Astrocyte (in vitro differentiated cells and primary cell): ENCODE data around the gene IL17RE. TPM values are rescaled to one million over a fixed set of nuclear protein-coding genes. Genes with fewer than 3 reads are reported as not detected.

Experiments
- DNase-seq: peaks from one replicate; pipeline ENCODE4 v3.0.0-alpha.2; 2010; ENCODE audit warnings: low read depth
- FAIRE-seq: peaks from 2 replicates; lab custom pipeline; 2011; peaks lifted over from hg19 to GRCh38; lab: Jason Lieb, UNC
- H2AFZ ChIP-seq: 2 replicates; pipeline ENCODE4 v1.6.0; 2012; ENCODE audit warnings: low read depth, low read length, inconsistent platforms
- H3K27ac ChIP-seq: 2 replicates; pipeline ENCODE4 v1.5.1; 2011; ENCODE audit warnings: low read depth, low read length, inconsistent platforms
- H3K27me3 ChIP-seq: 2 replicates; pipeline ENCODE4 v1.6.0; 2011; ENCODE audit warnings: low read length, inconsistent platforms; ENCODE audit not compliant: insufficient read depth
- H3K36me3 ChIP-seq: 2 replicates; pipeline ENCODE4 v1.5.1; 2011; ENCODE audit warnings: low read length, inconsistent platforms; ENCODE audit not compliant: insufficient read depth
- H3K4me1 ChIP-seq: 2 replicates; pipeline ENCODE4 v1.5.1; 2011; ENCODE audit warnings: low read length, inconsistent platforms; ENCODE audit not compliant: insufficient read depth
- H3K4me2 ChIP-seq: 2 replicates; pipeline ENCODE4 v1.6.0; 2012; ENCODE audit warnings: low read length, inconsistent platforms
- H3K4me3 ChIP-seq: 2 replicates; pipeline ENCODE4 v1.5.1; 2011; ENCODE audit warnings: low read depth, mild to moderate bottlenecking, low read length, inconsistent platforms; ENCODE audit not compliant: insufficient read depth
- H3K79me2 ChIP-seq: 2 replicates; pipeline ENCODE4 v1.6.0; 2012; ENCODE audit warnings: mild to moderate bottlenecking, low read length, inconsistent platforms; ENCODE audit not compliant: insufficient read depth
- H3K9ac ChIP-seq: 2 replicates; pipeline ENCODE4 v1.6.0; 2012; ENCODE audit warnings: mild to moderate bottlenecking, low read length, inconsistent platforms
- H3K9me3 ChIP-seq: 2 replicates; pipeline ENCODE4 v1.5.1; 2012; ENCODE audit warnings: low read depth, mild to moderate bottlenecking, low read length, inconsistent platforms; ENCODE audit not compliant: insufficient read depth
- H4K20me1 ChIP-seq: 2 replicates; pipeline ENCODE4 v1.6.0; 2012; ENCODE audit warnings: low read length, inconsistent platforms; ENCODE audit not compliant: insufficient read depth
- H3K27ac Mint-ChIP-seq: one replicate; pipeline ENCODE4 v1.8.0; 2021; ENCODE audit warnings: mild to moderate bottlenecking, mixed read lengths; ENCODE audit not compliant: unreplicated experiment
- H3K27me3 Mint-ChIP-seq: one replicate; pipeline ENCODE4 v1.8.0; 2021; ENCODE audit warnings: low read depth, mixed read lengths; ENCODE audit not compliant: unreplicated experiment
- H3K36me3 Mint-ChIP-seq: one replicate; pipeline ENCODE4 v1.8.0; 2021; ENCODE audit warnings: low read depth, mixed read lengths; ENCODE audit not compliant: unreplicated experiment
- H3K4me1 Mint-ChIP-seq: one replicate; pipeline ENCODE4 v1.8.0; 2021; ENCODE audit warnings: low read depth, mixed read lengths; ENCODE audit not compliant: unreplicated experiment
- H3K4me3 Mint-ChIP-seq: one replicate; pipeline ENCODE4 v1.8.0; 2021; ENCODE audit warnings: mild to moderate bottlenecking, moderate library complexity, mixed read lengths; ENCODE audit not compliant: unreplicated experiment
- H3K9me3 Mint-ChIP-seq: one replicate; pipeline ENCODE4 v1.8.0; 2021; ENCODE audit warnings: mild to moderate bottlenecking, mixed read lengths; ENCODE audit not compliant: unreplicated experiment
- CTCF ChIP-seq: IDR thresholded peaks from 2 replicates; pipeline ENCODE4 v1.5.1; 2011; ENCODE audit warnings: low read depth, mild to moderate bottlenecking, inconsistent platforms, low read length, moderate library complexity; ENCODE audit not compliant: insufficient read depth
- EZH2 ChIP-seq: IDR thresholded peaks from 2 replicates; pipeline ENCODE4 v1.6.1; 2012; ENCODE audit warnings: mild to moderate bottlenecking, low read length, inconsistent platforms; ENCODE audit not compliant: insufficient read depth
- total RNA-seq: library from RNA; stranded (reverse); gene quantifications from 2 replicates; pipeline ENCODE4 v1.2.1, GENCODE V29; 2021

The IL17RE gene
- total RNA-seq, 1 donor from 2014 or later: 4.6 TPM

GRCh38 chr3:9916346-9916733 is 13.7 kb downstream of the IL17RE start:
- H3K4me1 ChIP-seq: peaks cover 29% of the 10 kb centered on the region
- H3K9me3 ChIP-seq: no peaks in the 10 kb centered on the region
- Mint-ChIP-seq H3K4me1 (peaks cover 5% of the 10 kb centered on the region), H3K27ac (peak overlapping the region; percentile 53), H3K27me3 (no peaks in the 10 kb centered on the region), H3K36me3 (peaks cover 8% of the 10 kb centered on the region), H3K4me3 (peak overlapping the region; percentile 83), H3K9me3 (peaks cover 9% of the 10 kb centered on the region)
- no peaks in the 10 kb centered on the region for H3K36me3 ChIP-seq
- peak overlapping the region; percentile 64 for H3K9ac ChIP-seq
- peak overlapping the region; percentile 46 for H3K4me3 ChIP-seq
- FAIRE-seq (no peak), DNase-seq (no peak)
- no peak for TF ChIP-seq CTCF
- no peak for TF ChIP-seq EZH2
- H3K4me2 ChIP-seq: peak overlapping the region; percentile 83
- H3K27me3 ChIP-seq: no peaks in the 10 kb centered on the region
- no peaks in the 10 kb centered on the region for H4K20me1 ChIP-seq
- H3K79me2 ChIP-seq: no peaks in the 10 kb centered on the region
- peak overlapping the region; percentile 59 for H3K27ac ChIP-seq
- H2AFZ ChIP-seq: peak overlapping the region; percentile 36

- Histone ChIP-seq H3K27ac (peak within 1 kb of the TSS; percentile 59), H3K9ac (peak within 1 kb of the TSS; percentile 70), H3K4me2 (peak within 1 kb of the TSS; percentile 92), H3K36me3 (no peaks in the 10 kb centered on the region), H3K79me2 (no peaks in the 10 kb centered on the region), H3K9me3 (no peaks in the 10 kb centered on the region), H4K20me1 (no peaks in the 10 kb centered on the region), H3K4me1 (peaks cover 29% of the 10 kb centered on the region), H3K27me3 (no peaks in the 10 kb centered on the region), H2AFZ (peak within 1 kb of the TSS; percentile 92), H3K4me3 (peak within 1 kb of the TSS; percentile 57)
- FAIRE-seq (no peak), DNase-seq (peak; percentile 75)
- Mint-ChIP-seq H3K27me3 (no peaks in the 10 kb centered on the region), H3K9me3 (peaks cover 7% of the 10 kb centered on the region), H3K4me3 (peak within 1 kb of the TSS; percentile 83), H3K4me1 (peaks cover 5% of the 10 kb centered on the region), H3K27ac (peak within 1 kb of the TSS; percentile 53), H3K36me3 (peaks cover 5% of the 10 kb centered on the region)
- TF ChIP-seq CTCF: no peak
- TF ChIP-seq EZH2: no peak
Measured at GRCh38 chr3:9916734-9917680, 14.4 kb downstream of the IL17RE start, which contains the start of gene IL17RC. IL17RC (plus strand) TSS chr3:9917098; CDS start chr3:9917316, 218 bp downstream.
